Measurements from ENCODE around the gene IL5RA.

IL5RA gene, protein sequence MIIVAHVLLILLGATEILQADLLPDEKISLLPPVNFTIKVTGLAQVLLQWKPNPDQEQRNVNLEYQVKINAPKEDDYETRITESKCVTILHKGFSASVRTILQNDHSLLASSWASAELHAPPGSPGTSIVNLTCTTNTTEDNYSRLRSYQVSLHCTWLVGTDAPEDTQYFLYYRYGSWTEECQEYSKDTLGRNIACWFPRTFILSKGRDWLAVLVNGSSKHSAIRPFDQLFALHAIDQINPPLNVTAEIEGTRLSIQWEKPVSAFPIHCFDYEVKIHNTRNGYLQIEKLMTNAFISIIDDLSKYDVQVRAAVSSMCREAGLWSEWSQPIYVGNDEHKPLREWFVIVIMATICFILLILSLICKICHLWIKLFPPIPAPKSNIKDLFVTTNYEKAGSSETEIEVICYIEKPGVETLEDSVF

DNA sequence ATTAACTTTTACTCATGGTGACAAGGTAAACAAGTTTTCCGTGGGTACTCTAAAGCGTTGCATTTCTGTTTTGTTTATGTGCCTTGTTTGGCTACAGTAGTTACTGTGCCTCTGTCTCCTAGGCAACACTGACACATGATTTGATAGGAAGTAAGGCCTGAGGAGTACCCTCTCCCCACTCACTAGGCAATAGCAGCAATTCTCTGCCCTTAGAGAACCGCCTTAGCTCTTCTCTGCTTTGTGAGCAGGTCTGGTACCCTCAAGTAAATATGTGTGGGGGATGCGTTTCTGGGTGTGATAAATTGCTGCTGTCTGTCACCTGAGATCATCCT, at the start of gene IL5RA:
IL5RA (minus strand) TSS at position 76 of the 332 bp plus-strand sequence. CDS start 5,390 bp downstream, outside the sequence.
- H3K4me3 ChIP-seq (ENCODE audit: control insufficient read depth, low read depth, low read length): no peak within 1 kb of the TSS
- TF ChIP-seq, protein P1, sequence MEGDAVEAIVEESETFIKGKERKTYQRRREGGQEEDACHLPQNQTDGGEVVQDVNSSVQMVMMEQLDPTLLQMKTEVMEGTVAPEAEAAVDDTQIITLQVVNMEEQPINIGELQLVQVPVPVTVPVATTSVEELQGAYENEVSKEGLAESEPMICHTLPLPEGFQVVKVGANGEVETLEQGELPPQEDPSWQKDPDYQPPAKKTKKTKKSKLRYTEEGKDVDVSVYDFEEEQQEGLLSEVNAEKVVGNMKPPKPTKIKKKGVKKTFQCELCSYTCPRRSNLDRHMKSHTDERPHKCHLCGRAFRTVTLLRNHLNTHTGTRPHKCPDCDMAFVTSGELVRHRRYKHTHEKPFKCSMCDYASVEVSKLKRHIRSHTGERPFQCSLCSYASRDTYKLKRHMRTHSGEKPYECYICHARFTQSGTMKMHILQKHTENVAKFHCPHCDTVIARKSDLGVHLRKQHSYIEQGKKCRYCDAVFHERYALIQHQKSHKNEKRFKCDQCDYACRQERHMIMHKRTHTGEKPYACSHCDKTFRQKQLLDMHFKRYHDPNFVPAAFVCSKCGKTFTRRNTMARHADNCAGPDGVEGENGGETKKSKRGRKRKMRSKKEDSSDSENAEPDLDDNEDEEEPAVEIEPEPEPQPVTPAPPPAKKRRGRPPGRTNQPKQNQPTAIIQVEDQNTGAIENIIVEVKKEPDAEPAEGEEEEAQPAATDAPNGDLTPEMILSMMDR (conservative IDR thresholded peaks at IDR 0.05; ENCODE audit: control insufficient read depth, insufficient read depth, low read depth, low read length): no peak
- DNase-seq (ENCODE audit: low read depth): no peak

DNA sequence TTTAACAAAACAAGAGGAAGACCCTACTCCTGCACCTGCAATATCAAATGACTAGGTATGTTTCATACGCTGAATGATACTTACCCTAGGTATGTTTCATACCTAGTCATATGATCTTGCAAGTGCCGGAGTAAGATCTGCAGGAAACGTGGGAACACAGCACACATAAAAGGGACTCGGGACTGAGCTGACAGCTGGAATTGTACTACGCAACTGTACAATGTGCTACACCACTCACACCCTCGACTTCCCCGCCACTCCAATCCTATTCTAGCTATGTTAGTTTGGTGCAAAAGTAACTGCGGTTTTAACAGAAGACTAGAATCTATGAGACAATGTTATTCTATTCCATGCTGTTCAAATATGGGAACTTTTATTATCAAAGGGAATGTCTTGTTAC, 47.3 kb upstream of the IL5RA start:
- H3K4me3 ChIP-seq (ENCODE audit: control insufficient read depth, low read depth, low read length): no peak overlapping the region
- no peak for DNase-seq (ENCODE audit: low read depth)
- TF ChIP-seq, protein P1 (conservative IDR thresholded peaks at IDR 0.05; ENCODE audit: control insufficient read depth, insufficient read depth, low read depth, low read length): no peak

DNA sequence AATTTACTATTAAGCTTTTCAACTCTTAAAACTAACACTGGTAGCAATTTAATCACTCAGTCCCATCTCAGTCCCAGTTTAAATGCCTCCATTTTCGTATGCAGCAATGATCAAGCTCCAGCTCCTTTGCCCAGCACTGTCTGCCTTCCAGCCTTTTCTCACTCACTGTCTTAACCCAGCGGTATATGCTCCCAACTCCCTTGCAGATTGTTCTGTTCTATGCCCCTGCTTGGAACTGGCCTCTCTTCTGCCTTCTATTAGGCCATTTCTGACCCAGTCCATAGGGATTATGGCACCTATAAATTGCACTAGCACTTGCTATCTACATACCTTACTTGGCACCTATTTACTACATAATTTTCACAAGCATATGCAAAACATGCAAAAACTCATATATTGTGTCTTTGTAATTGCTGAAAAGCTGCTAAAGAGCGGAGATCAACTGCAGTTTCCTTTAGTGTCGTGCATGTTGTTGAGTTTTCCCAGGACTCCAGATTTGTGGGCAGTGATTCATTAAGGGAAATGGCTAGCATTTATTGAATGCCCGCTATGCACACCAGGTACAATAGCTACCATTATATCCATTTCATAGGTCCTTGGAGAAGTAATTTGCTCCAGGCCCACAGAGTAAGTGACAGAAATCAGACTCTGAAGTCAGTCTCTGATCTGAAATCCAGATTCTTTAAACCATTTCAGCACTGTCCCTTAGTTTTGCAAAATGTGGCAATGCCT, 44.9 kb upstream of the IL5RA start:
- no peak overlapping the region for H3K4me3 ChIP-seq (ENCODE audit: control insufficient read depth, low read depth, low read length)
- TF ChIP-seq, protein P1 (conservative IDR thresholded peaks at IDR 0.05; ENCODE audit: control insufficient read depth, insufficient read depth, low read depth, low read length): no peak
- no peak for DNase-seq (ENCODE audit: low read depth)

DNA sequence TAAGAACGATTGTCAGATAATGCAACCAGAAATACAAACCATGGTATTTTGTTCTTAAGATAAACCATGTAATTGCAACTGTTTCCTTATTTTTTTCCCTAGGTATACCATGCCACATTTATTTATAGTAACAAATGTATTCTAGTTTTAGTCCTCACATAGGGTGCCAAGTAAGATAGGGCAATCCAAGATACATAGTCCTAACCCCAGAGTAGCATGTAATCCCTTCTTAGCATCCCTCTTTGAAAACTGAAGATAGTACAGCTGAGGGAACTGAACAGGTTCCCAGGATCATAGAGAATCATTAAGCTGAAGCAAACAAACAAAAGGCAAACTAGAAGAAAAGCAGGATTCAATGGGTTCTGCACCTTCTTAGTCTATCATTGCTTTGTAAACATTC, 41.3 kb upstream of the IL5RA start:
- no peak overlapping the region for H3K4me3 ChIP-seq (ENCODE audit: control insufficient read depth, low read depth, low read length)
- no peak for DNase-seq (ENCODE audit: low read depth)
- TF ChIP-seq, protein P1 (conservative IDR thresholded peaks at IDR 0.05; ENCODE audit: control insufficient read depth, insufficient read depth, low read depth, low read length): no peak

DNA sequence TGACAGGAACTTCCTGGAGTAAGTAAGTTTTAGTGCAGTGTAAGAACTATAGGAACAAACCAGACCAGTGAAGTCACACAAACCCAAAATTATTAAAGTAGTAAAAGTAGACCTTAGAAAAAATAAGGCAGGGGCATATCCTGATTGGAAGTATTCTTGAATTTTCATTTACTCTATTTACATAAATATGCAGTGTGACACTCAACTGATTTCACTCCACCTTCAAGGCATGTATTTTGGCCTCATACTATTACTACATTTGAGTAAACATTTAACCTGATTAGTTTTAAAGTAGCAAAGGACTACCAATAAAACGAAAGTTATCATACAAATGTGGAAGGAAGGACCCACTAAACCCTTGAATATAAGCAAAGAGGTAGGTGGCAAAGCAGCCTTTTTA, 39.4 kb upstream of the IL5RA start:
- TF ChIP-seq, protein P1 (conservative IDR thresholded peaks at IDR 0.05; ENCODE audit: control insufficient read depth, insufficient read depth, low read depth, low read length): no peak
- no peak overlapping the region for H3K4me3 ChIP-seq (ENCODE audit: control insufficient read depth, low read depth, low read length)
- DNase-seq (ENCODE audit: low read depth): no peak

DNA sequence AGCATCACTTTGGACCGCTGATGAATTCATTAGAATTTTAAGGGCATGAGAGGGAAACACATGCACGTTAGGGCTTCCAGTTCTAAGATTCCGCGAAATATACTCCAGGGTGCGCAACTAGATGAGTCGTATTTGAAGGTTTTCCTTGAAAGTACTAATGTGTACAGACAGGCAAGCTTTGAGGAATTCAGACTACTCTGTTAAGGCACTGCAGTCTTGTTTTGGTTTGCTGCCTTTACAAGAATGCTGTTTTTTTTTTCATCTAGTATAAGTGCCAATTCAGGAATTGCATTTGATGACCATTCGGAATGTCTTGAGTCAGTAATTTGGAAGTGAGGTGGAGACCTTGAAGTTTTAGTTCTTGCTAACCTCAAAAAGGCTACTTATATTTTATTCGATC, 35.7 kb upstream of the IL5RA start:
- DNase-seq (ENCODE audit: low read depth): peak; percentile 11
- TF ChIP-seq, protein P1 (conservative IDR thresholded peaks at IDR 0.05; ENCODE audit: control insufficient read depth, insufficient read depth, low read depth, low read length): no peak
- H3K4me3 ChIP-seq (ENCODE audit: control insufficient read depth, low read depth, low read length): no peak overlapping the region
